ENCODE data around the gene TAAR2.
"Not testable (repeated sequence)": the region's sequence is repeated elsewhere in the genome, so short reads cannot be mapped to it uniquely, and the experiment has no call there.

- TF ChIP-seq POLR2AphosphoS5 (IDR thresholded peaks at IDR 0.05; ENCODE audit: borderline replicate concordance, low read depth, low read length); EZH2 (IDR thresholded peaks at IDR 0.05); FOXP2 (optimal IDR thresholded peaks at IDR 0.05; ENCODE audit: control extremely low read depth, extremely low read length, insufficient read depth): not testable (repeated sequence)
These were observed 13.1 kb upstream of the TAAR2 start for GRCh38 chr6:132637135-132637534.

Measured in SK-N-MC (cell line).